Bronchial epithelial cell (primary cell): Measurements from ENCODE around the gene SPNS2. TPM values are rescaled to one million over a fixed set of nuclear protein-coding genes. Genes with fewer than 3 reads are reported as not detected.

ENCODE experiments used
- DNase-seq: peaks from one replicate; pipeline ENCODE4 v3.0.0-alpha.2; 2010; ENCODE audit warnings: low read depth
- FAIRE-seq: peaks from 2 replicates; lab custom pipeline; 2011; peaks lifted over from hg19 to GRCh38; lab: Jason Lieb, UNC
- H3K27me3 ChIP-seq: 2 replicates; pipeline ENCODE4 v1.5.1; 2011; ENCODE audit warnings: low read length; ENCODE audit not compliant: control insufficient read depth, insufficient read depth
- H3K36me3 ChIP-seq: 2 replicates; pipeline ENCODE4 v1.5.1; 2011; ENCODE audit warnings: low read length; ENCODE audit not compliant: control insufficient read depth, insufficient read depth
- H3K4me3 ChIP-seq: 2 replicates; pipeline ENCODE4 v1.5.1; 2011; ENCODE audit warnings: mild to moderate bottlenecking, low read depth, low read length, control low read depth
- total RNA-seq: library from RNA; depleted of rRNA; stranded (reverse); fragments of >200 nt; gene quantifications from 2 replicates; pipeline ENCODE4 v1.2.1, GENCODE V29; 2014
- TF ChIP-seq, protein P1 (sequence below): IDR thresholded peaks from 2 replicates; pipeline ENCODE4 v1.5.1; 2011; ENCODE audit warnings: mild to moderate bottlenecking, moderate library complexity, low read length, control low read depth, inconsistent platforms; ENCODE audit not compliant: insufficient read depth, severe bottlenecking

SPNS2 gene, protein sequence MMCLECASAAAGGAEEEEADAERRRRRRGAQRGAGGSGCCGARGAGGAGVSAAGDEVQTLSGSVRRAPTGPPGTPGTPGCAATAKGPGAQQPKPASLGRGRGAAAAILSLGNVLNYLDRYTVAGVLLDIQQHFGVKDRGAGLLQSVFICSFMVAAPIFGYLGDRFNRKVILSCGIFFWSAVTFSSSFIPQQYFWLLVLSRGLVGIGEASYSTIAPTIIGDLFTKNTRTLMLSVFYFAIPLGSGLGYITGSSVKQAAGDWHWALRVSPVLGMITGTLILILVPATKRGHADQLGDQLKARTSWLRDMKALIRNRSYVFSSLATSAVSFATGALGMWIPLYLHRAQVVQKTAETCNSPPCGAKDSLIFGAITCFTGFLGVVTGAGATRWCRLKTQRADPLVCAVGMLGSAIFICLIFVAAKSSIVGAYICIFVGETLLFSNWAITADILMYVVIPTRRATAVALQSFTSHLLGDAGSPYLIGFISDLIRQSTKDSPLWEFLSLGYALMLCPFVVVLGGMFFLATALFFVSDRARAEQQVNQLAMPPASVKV
- 3.9 and 22.8 TPM in 2 replicates for total RNA-seq

DNA sequence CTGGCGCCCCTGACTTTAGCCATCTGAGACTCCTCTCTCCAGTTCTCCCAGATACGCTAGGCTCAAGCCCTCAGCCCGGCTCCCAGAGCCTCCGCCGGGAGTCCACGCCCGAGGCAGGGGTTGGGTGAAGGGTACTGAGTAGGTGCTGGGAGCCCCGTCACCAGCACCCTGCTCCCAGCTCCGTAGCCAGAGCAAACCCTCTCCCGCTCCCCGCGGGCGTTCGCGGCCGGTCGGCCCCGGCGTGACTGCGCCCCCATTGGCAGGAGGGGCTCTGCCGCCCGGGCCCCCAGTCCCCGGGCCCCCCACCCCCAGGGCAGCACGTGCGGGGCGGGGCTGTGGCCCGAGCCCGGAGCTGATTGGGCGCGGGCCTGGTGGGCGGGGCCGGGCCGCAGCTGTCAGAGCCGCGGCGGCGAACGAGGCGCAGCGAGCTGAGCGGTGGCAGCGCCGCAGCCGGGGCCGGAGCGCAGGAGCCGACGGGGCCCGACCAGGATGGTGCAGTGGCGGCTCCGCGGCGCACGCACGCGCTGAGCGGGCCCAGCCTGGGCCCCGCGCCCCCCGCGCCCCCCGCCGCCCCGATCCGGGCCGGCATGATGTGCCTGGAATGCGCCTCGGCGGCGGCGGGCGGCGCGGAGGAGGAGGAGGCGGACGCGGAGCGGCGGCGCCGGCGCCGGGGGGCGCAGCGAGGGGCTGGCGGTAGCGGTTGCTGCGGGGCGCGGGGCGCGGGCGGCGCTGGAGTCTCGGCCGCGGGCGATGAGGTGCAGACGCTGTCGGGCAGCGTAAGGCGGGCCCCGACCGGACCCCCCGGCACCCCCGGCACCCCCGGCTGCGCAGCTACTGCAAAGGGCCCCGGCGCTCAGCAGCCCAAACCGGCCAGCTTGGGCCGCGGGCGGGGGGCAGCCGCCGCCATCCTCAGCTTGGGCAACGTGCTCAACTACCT, at the start of gene SPNS2:
Gene SPNS2 (plus strand): TSS at position 421 of the 937 bp plus-strand sequence. CDS start 167 bp downstream, at position 588.
- Histone ChIP-seq H3K4me3 (peak within 1 kb of the TSS; percentile 7), H3K36me3 (no peaks in the 10 kb centered on the region), H3K27me3 (peaks cover 19% of the 10 kb centered on the region)
- no peak for DNase-seq
- FAIRE-seq = no peak
- TF ChIP-seq, protein P1, sequence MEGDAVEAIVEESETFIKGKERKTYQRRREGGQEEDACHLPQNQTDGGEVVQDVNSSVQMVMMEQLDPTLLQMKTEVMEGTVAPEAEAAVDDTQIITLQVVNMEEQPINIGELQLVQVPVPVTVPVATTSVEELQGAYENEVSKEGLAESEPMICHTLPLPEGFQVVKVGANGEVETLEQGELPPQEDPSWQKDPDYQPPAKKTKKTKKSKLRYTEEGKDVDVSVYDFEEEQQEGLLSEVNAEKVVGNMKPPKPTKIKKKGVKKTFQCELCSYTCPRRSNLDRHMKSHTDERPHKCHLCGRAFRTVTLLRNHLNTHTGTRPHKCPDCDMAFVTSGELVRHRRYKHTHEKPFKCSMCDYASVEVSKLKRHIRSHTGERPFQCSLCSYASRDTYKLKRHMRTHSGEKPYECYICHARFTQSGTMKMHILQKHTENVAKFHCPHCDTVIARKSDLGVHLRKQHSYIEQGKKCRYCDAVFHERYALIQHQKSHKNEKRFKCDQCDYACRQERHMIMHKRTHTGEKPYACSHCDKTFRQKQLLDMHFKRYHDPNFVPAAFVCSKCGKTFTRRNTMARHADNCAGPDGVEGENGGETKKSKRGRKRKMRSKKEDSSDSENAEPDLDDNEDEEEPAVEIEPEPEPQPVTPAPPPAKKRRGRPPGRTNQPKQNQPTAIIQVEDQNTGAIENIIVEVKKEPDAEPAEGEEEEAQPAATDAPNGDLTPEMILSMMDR = no peak

DNA sequence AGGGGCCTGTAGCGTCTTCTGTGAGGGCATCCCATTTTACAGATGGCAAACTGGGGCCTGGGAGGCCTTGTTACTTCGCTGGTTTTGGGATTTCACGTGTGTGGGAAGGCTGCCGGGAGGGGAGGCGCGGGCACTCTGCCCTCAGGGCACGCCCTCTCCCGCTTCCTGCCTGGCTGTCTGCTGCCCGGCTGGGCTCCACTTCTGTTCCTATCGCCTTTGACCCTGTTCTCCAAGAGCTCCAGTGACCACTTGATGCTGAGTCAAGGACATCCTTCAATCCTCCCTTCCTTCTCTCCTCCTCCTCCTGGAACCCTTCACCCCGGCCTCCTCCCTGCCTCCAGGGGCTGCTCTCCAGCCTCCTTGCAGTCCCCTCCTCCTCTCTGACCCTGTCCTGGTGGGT, 48.9 kb upstream of the SPNS2 start:
- Histone ChIP-seq H3K36me3 (no peaks in the 10 kb centered on the region), H3K27me3 (peaks cover 5% of the 10 kb centered on the region), H3K4me3 (no peak overlapping the region)
- TF ChIP-seq, protein P1 = no peak
- FAIRE-seq (no peak), DNase-seq (no peak)

DNA sequence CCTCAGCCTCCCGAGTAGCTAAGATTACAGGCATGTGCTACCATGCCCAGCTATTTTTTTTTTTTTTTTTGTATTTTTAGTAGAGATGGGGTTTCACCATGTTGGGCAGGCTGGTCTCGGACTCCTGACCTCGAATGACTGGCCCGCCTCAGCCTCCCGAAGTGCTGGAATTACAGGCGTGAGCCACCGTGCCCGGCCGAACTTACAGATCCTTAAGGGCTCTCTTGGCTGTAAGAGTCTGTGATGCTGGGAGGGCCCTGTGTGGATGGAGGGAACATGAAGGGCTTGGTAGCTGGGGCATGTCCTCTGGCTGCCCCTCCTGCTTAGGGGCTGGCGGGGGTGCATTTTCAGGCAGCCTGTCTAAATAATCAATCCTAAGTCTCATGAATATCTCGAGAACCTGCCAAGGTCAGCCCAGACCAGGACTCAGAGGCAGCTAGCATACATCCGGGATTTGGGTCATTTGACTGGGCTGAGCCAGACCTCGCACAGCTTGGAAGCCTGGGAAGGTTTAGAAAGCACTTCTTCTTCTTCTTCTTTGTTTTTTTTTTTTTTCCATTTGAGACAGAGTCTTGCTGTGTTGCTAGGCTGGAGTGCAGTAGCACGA, 47.9 kb upstream of the SPNS2 start:
- DNase-seq (no peak), FAIRE-seq (no peak)
- H3K36me3 ChIP-seq = no peaks in the 10 kb centered on the region
- TF ChIP-seq, protein P1 = no peak
- H3K4me3 ChIP-seq = no peak overlapping the region
- H3K27me3 ChIP-seq = peaks cover 5% of the 10 kb centered on the region

DNA sequence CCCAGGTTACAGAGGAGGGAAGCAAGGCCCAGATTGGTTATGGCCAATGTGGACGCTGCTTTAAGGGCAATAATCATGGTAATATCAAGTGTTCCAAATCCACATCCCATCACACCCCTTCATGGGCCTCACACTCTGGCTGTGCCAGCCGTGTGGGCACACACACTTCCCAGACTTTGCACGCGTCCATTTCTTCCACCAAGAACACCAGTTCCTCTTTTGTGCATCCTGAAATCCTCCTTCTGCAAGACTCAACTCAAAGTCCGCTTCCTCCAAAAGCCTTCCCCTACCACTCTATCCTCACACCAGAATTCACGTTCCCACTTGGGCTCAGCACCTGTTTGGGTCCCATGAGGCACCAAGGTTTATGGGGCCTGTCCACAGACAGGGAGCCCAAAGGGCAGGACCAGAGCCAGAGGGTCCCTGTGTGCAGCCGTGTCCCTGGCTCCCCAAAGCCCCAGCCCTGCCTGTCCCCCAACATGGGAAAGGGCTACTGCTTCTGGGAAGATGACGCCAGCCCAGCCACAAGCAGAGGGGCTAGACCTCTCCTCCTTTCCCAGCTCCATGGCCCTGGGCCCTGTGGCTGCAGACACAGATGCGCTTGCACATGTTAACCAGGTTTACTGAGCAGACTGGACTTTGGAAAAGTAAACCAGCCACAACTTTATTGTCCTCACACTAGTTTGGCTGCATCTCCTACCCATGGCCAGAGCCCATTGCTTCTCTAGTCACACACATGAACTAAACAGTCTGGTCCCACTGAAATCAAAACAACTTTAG, 44.7 kb upstream of the SPNS2 start:
- TF ChIP-seq, protein P1 = no peak
- H3K27me3 ChIP-seq = peaks cover 5% of the 10 kb centered on the region

DNA sequence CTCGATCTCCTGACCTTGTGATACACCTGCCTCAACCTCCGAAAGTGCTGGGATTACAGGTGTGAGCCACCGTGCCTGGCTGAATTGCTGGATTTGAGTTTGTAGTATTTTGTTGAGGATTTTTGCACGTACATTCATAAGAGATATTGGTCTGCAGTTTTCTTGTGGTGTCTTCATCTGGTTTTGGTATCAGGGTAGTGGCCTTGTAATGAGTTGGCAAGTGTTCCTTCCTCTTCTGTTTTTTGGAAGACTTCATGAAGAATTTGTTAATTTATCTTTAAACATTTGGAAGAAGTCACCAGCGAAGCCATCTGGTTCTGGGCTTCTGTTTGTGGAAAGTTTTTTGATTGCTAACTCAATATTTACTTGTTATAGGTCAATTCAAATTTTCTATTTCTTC, 38.0 kb upstream of the SPNS2 start:
- Histone ChIP-seq H3K27me3 (no peaks in the 10 kb centered on the region), H3K4me3 (no peak overlapping the region), H3K36me3 (no peaks in the 10 kb centered on the region)
- TF ChIP-seq, protein P1 = no peak
- DNase-seq (no peak), FAIRE-seq (no peak)

More for the DNA sequence above, 44.7 kb upstream of the SPNS2 start:
- Histone ChIP-seq H3K36me3 (no peaks in the 10 kb centered on the region), H3K4me3 (no peak overlapping the region)
- FAIRE-seq = peak; percentile 81
- DNase-seq = no peak
